HG02938 (cell line): ENCODE data around the gene IPO9.
A peak's percentile ranks its signal among the peaks of the same experiment; 100 is the strongest.

ENCODE experiments used
- ATAC-seq: cut with Tn5 transposase; IDR thresholded peaks from one replicate; pipeline ENCODE4 v1.9.1; 2021; ENCODE audit warnings: mild to moderate bottlenecking, moderate library complexity; ENCODE audit not compliant: unreplicated experiment

Gene IPO9

GRCh38 chr1:201886103-201886885, 57.3 kb downstream of the IPO9 start:
- ATAC-seq, result no peak

- ATAC-seq, result no peak
Observed at GRCh38 chr1:201887116-201887866, 58.3 kb downstream of the IPO9 start.

GRCh38 chr1:201888282-201889089, 59.5 kb downstream of the IPO9 start, which contains the start of gene SHISA4:
TSS of gene SHISA4 (plus strand) at chr1:201888898. CDS start at chr1:201888995, 97 bp downstream.
- no peak for ATAC-seq

- no peak for ATAC-seq
Observed at GRCh38 chr1:201889090-201889968, 60.4 kb downstream of the IPO9 start.

GRCh38 chr1:201890223-201890622, 61.3 kb downstream of the IPO9 start:
- no peak for ATAC-seq

GRCh38 chr1:201890806-201891450, 62.0 kb downstream of the IPO9 start:
- no peak for ATAC-seq

GRCh38 chr1:201891451-201892045, 62.6 kb downstream of the IPO9 start:
- no peak for ATAC-seq

GRCh38 chr1:201892211-201892610, 63.3 kb downstream of the IPO9 start:
- no peak for ATAC-seq

GRCh38 chr1:201893431-201893830, 64.5 kb downstream of the IPO9 start:
- no peak for ATAC-seq

GRCh38 chr1:201894343-201895119, 65.6 kb downstream of the IPO9 start:
- ATAC-seq, result no peak

- no peak for ATAC-seq
Observed at GRCh38 chr1:201895120-201895665, 66.2 kb downstream of the IPO9 start.

- ATAC-seq, result peak; percentile 72
Observed at GRCh38 chr1:201895913-201896807, 67.2 kb downstream of the IPO9 start.

- no peak for ATAC-seq
Observed at GRCh38 chr1:201896951-201897391, 68.0 kb downstream of the IPO9 start.

- no peak for ATAC-seq
Observed at GRCh38 chr1:201898240-201898894, 69.4 kb downstream of the IPO9 start.

- ATAC-seq, result no peak
Observed at GRCh38 chr1:201898992-201899391, 70.0 kb downstream of the IPO9 start.

GRCh38 chr1:201899683-201900429, 70.9 kb downstream of the IPO9 start:
- no peak for ATAC-seq
